GM12878 (cell line): ENCODE data around the gene MYMX. TPM values are rescaled to one million over a fixed set of nuclear protein-coding genes. Genes with fewer than 3 reads are reported as not detected.
A peak's percentile ranks its signal among the peaks of the same experiment; 100 is the strongest.

ENCODE experiments used
- ATAC-seq: fragments of 200-7000 bp; cut with Tn5 transposase; 3 replicates; pipeline ENCODE4 v1.9.1; 2020; ENCODE audit warnings: mild to moderate bottlenecking, moderate library complexity
- BruUV-seq: library from RNA; stranded (reverse); fragments of 400-500 nt; replicated peaks from 2 replicates; lab custom pipeline; 2021; lab: Mats Ljungman, UMichigan
- CTCF ChIA-PET: fragments of 300-600 bp; sonication (Branson Sonifier 250); formaldehyde crosslinking; extraction: SDS; loops from one replicate; lab custom pipeline; 2021; ENCODE audit warnings: inconsistent platforms; lab: Yijun Ruan, JAX
- POLR2A ChIA-PET: fragments of 350-600 bp; formaldehyde crosslinking; extraction: SDS; loops from one replicate; lab custom pipeline; 2021; ENCODE audit warnings: inconsistent platforms; lab: Charles Lee
- RAD21 ChIA-PET: fragments of 300-600 bp; sonication (Branson Sonifier 250); formaldehyde crosslinking; loops from one replicate; lab custom pipeline; 2023; ENCODE audit warnings: antibody characterized with exemption; ENCODE audit not compliant: unreplicated experiment; lab: Charles Lee
- SMC1A ChIA-PET: fragments of 300-600 bp; sonication (Branson Sonifier 250); formaldehyde crosslinking; loops from one replicate; lab custom pipeline; 2023; ENCODE audit not compliant: unreplicated experiment, uncharacterized antibody; lab: Charles Lee
- DNase-seq: peaks from one replicate; pipeline ENCODE4 v3.0.0-alpha.2; 2011; ENCODE audit warnings: low read depth, low spot score
- FAIRE-seq: peaks from 3 replicates; lab custom pipeline; 2011; peaks lifted over from hg19 to GRCh38; lab: Jason Lieb, UNC
- H2AFZ ChIP-seq: 2 replicates; pipeline ENCODE4 v1.6.0; 2011; ENCODE audit warnings: low read depth, low read length, control low read depth; ENCODE audit not compliant: control insufficient read depth
- H3K27ac ChIP-seq: 2 replicates; pipeline ENCODE4 v1.5.1; 2011; ENCODE audit warnings: control low read depth; ENCODE audit not compliant: control insufficient read depth, insufficient read depth
- H3K27me3 ChIP-seq, 2 experiments: replicated peaks in 1 of 2; 2 replicates each; pipeline versions ENCODE4 v1.6.0 to v1.6.1; 2011; ENCODE audit warnings: low read length in 1 of 2; ENCODE audit not compliant: control insufficient read depth in 2 of 2, insufficient read depth in 2 of 2
- H3K36me3 ChIP-seq, 2 experiments: 2 replicates each; pipeline ENCODE4 v1.5.1; 2011; ENCODE audit warnings: low read length in 1 of 2; ENCODE audit not compliant: control insufficient read depth in 2 of 2, insufficient read depth in 2 of 2
- H3K4me1 ChIP-seq: 2 replicates; pipeline ENCODE4 v1.6.1; 2011; ENCODE audit warnings: mild to moderate bottlenecking, low read length, moderate library complexity, mixed read lengths; ENCODE audit not compliant: control insufficient read depth, insufficient read depth
- H3K4me2 ChIP-seq: 2 replicates; pipeline ENCODE4 v1.6.0; 2011; ENCODE audit warnings: control low read depth; ENCODE audit not compliant: control insufficient read depth, insufficient read depth
- H3K4me3 ChIP-seq: fragments of 200-600 bp; sonication (generic); 2 replicates; pipeline ENCODE4 v1.5.1; 2016
- H3K79me2 ChIP-seq: 2 replicates; pipeline ENCODE4 v1.6.0; 2011; ENCODE audit warnings: low read length; ENCODE audit not compliant: control insufficient read depth, insufficient read depth
- H3K9ac ChIP-seq: 2 replicates; pipeline ENCODE4 v1.8.0; 2011; ENCODE audit warnings: low read length, control low read depth, mixed read lengths; ENCODE audit not compliant: control insufficient read depth, insufficient read depth
- H3K9me3 ChIP-seq: replicated peaks from 3 replicates; pipeline ENCODE4 v1.5.1; 2011; ENCODE audit warnings: mild to moderate bottlenecking, low read length; ENCODE audit not compliant: control insufficient read depth, insufficient read depth
- H4K20me1 ChIP-seq: 2 replicates; pipeline ENCODE4 v1.6.0; 2011; ENCODE audit not compliant: control insufficient read depth, insufficient read depth
- ASH2L ChIP-seq: fragments of 300-600, 200-600 bp; sonication (generic); IDR thresholded peaks from 2 replicates; pipeline ENCODE4 v1.6.1; 2017; ENCODE audit warnings: low read depth, mild to moderate bottlenecking, borderline replicate concordance
- BACH1 ChIP-seq: fragments of 450-650 bp; IDR thresholded peaks from 2 replicates; pipeline ENCODE4 v1.6.1; 2017; ENCODE audit warnings: mild to moderate bottlenecking, borderline replicate concordance
- CBX3 ChIP-seq: fragments of 200-600 bp; sonication (generic); IDR thresholded peaks from 2 replicates; pipeline ENCODE4 v1.6.1; 2016; ENCODE audit warnings: low read depth, borderline replicate concordance
- EGR1 ChIP-seq, 2 experiments: IDR thresholded peaks; 1 replicate in 1 of 2; 2 replicates in 1 of 2; pipeline ENCODE4 v1.6.1; 2011 to 2012; ENCODE audit warnings: low read depth in 2 of 2, low read length in 2 of 2, borderline replicate concordance in 1 of 2, mild to moderate bottlenecking in 1 of 2, moderate library complexity in 1 of 2
- ESRRA ChIP-seq: IDR thresholded peaks from 2 replicates; pipeline ENCODE4 v1.6.1; 2012; ENCODE audit warnings: mild to moderate bottlenecking, low read length, improper control_type of control experiment
- ETV6 ChIP-seq, 2 experiments: fragments of 450-650 bp in 1 of 2; IDR thresholded peaks in 1 of 2; conservative IDR thresholded peaks in 1 of 2; 2 replicates each; pipeline ENCODE4 v1.6.1; 2014; ENCODE audit warnings: antibody characterized with exemption in 1 of 2, borderline replicate concordance in 1 of 2, low read depth in 1 of 2, mild to moderate bottlenecking in 1 of 2, moderate library complexity in 1 of 2
- FOXM1 ChIP-seq: IDR thresholded peaks from 2 replicates; pipeline ENCODE4 v1.6.1; 2012; ENCODE audit warnings: low read depth, mild to moderate bottlenecking, inconsistent platforms, low read length, moderate library complexity
- GABPA ChIP-seq: IDR thresholded peaks from 2 replicates; pipeline ENCODE4 v1.6.1; 2014; ENCODE audit warnings: antibody characterized with exemption, low read depth, mild to moderate bottlenecking, inconsistent platforms
- LARP7 ChIP-seq: fragments of 450-650 bp; IDR thresholded peaks from 2 replicates; pipeline ENCODE4 v1.6.1; 2017; ENCODE audit warnings: mild to moderate bottlenecking
- MEF2A ChIP-seq: IDR thresholded peaks from 2 replicates; pipeline ENCODE4 v1.6.1; 2011; ENCODE audit warnings: low read depth, mild to moderate bottlenecking, low read length, moderate library complexity; ENCODE audit not compliant: insufficient read depth
- NFXL1 ChIP-seq: fragments of 450-650 bp; IDR thresholded peaks from 2 replicates; pipeline ENCODE4 v1.6.1; 2017; ENCODE audit warnings: antibody characterized with exemption, mild to moderate bottlenecking, borderline replicate concordance
- POLR2A ChIP-seq: IDR thresholded peaks from 2 replicates; pipeline ENCODE4 v1.6.1; 2011; ENCODE audit warnings: low read depth, mild to moderate bottlenecking, low read length
- POLR2AphosphoS5 ChIP-seq: IDR thresholded peaks from 2 replicates; pipeline ENCODE4 v1.6.1; 2011; ENCODE audit warnings: mild to moderate bottlenecking, low read length, inconsistent platforms
- POU2F2 ChIP-seq: IDR thresholded peaks from 3 replicates; pipeline ENCODE4 v1.6.1; 2011; ENCODE audit warnings: low read depth, mild to moderate bottlenecking, low read length, borderline replicate concordance
- RELA ChIP-seq: fragments of 450-650 bp; IDR thresholded peaks from 2 replicates; pipeline ENCODE4 v1.8.0; 2014; ENCODE audit warnings: borderline replicate concordance; ENCODE audit not compliant: partially characterized antibody
- STAT1 ChIP-seq: fragments of 450-650 bp; conservative IDR thresholded peaks from 2 replicates; pipeline ENCODE4 v1.6.1; 2014; ENCODE audit warnings: antibody characterized with exemption, mild to moderate bottlenecking
- STAT3 ChIP-seq: IDR thresholded peaks from 2 replicates; pipeline ENCODE4 v1.6.1; 2011; ENCODE audit warnings: low read depth, low read length, improper control_type of control experiment
- SUZ12 ChIP-seq: fragments of 200-600 bp; sonication (generic); IDR thresholded peaks from one replicate; pipeline ENCODE4 v1.6.1; 2018; ENCODE audit warnings: antibody characterized with exemption, mild to moderate bottlenecking; ENCODE audit not compliant: unreplicated experiment
- WGBS: methylation state at CpG from one replicate; pipeline ENCODE4 v1.1.6; 2016; ENCODE audit warnings: low lambda C conversion rate; ENCODE audit not compliant: insufficient replicate concordance, insufficient coverage; ENCODE audit errors: missing lambda C conversion rate; 5-methylcytosine and 5-hydroxymethylcytosine counted together
- in situ Hi-C: fragments of 300-500 bp; cut with MboI; formaldehyde crosslinking; loops from 9 replicates; pipeline ENCODE4 v1.14.3; 2018; ENCODE audit warnings: mixed read lengths
- intact Hi-C: fragments of 100-400 bp; cut with micrococcal nuclease; formaldehyde crosslinking; loops from one replicate; pipeline ENCODE4 v1.14.2; 2022; ENCODE audit not compliant: unreplicated experiment
- polyA plus RNA-seq, 11 experiments: library from polyadenylated mRNA; depleted of rRNA in 4 of 11; unstranded in 6 of 11; stranded (reverse) in 5 of 11; fragments of >200 nt; fragmentation: Nextera tagmentation in 4 of 11; fragmentation: Illumina TruSeq in 1 of 11; extraction: Ambion mirVana in 4 of 11; extraction: Trizol in 1 of 11; gene quantifications; 1 replicate in 1 of 11; 2 replicates in 10 of 11; pipeline versions ENCODE4 v1.2.1 to v1.2.3, GENCODE V29; 2011 to 2016; ENCODE audit warnings: inconsistent platforms in 2 of 11, missing spikeins in 2 of 11, low read depth in 1 of 11
- total RNA-seq, 4 experiments: library from RNA; depleted of rRNA in 3 of 4; stranded (reverse); fragments of >200 nt in 3 of 4; fragmentation: Illumina TruSeq in 1 of 4; extraction: Trizol in 1 of 4; gene quantifications; 2 replicates each; pipeline versions ENCODE4 v1.2.1 to v1.2.3, GENCODE V29; 2013 to 2021
- TF ChIP-seq, protein P1 (sequence below): IDR thresholded peaks from 2 replicates; pipeline ENCODE4 v1.6.1; 2012; ENCODE audit warnings: mild to moderate bottlenecking, low read depth, low read length
- TF ChIP-seq, protein P2 (sequence below): IDR thresholded peaks from 2 replicates; pipeline ENCODE4 v1.6.1; 2012; ENCODE audit warnings: low read depth, low read length, improper control_type of control experiment

MYMX gene
- total and polyA plus RNA-seq, 10 of the 15 experiments (the other 5 are each of a cell fraction or from before 2014, with no cell fraction given) = not detected

DNA sequence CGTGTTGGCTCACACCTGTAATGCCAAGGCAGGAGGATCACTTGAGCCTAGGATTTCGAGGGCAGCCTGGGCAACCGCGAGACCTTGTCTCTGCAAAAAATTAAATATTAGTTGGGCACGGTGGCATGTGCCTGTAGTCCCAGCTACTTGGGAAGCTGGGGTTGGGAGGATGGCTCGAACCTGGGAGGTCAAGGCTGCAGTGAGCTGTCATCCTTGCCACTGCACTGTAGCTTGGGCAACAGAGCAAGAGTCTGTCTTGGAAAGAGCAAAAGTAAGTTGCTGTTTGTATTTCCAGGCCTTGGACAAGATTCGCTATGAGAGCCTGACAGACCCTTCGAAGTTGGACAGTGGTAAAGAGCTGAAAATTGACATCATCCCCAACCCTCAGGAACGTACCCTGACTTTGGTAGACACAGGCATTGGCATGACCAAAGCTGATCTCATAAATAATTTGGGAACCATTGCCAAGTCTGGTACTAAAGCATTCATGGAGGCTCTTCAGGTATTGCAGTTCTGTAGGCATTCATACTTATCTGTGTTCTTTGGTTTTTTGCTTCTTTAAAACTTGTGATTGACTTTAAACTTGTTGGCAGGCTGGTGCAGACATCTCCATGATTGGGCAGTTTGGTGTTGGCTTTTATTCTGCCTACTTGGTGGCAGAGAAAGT is 32.5 kb downstream of the MYMX start:
- H4K20me1 ChIP-seq = peaks cover 11% of the 10 kb centered on the region; the same call in 1 of the 2 replicates
- no TSS peak for BruUV-seq
- peak overlapping the region; percentile 58 for H3K4me2 ChIP-seq
- ChIA-PET CTCF (interaction anchor here (1.0 to 7.7 kb wide), 5 partner anchors 12 to 155 kb away, joined by 3 to 39 read pairs (median 6); partner anchors contain the start of gene SLC29A1), POLR2A (interaction anchor here (5.1 to 6.3 kb wide), 2 partner anchors 11 to 28 kb away, joined by 63 to 131 read pairs; partner anchors contain the start of genes SLC29A1 and SLC35B2), SMC1A (interaction anchor here (0.6 to 2.6 kb wide), 2 partner anchors 25 to 42 kb away, joined by 3 to 10 read pairs; no protein-coding TSS in a partner anchor), RAD21 (interaction anchor here (1.2 to 1.4 kb wide), 2 partner anchors 13 to 25 kb away, joined by 3 to 6 read pairs; no protein-coding TSS in a partner anchor)
- H3K27me3 ChIP-seq = no peaks in the 10 kb centered on the region
- 40% methylated on average over 9 of the region's 9 CpGs for WGBS
- peaks cover 74% of the 10 kb centered on the region for H3K79me2 ChIP-seq
- FAIRE-seq = no peak
- H3K4me1 ChIP-seq = peaks cover 7% of the 10 kb centered on the region; the same call in 1 of the 2 replicates
- no peaks in the 10 kb centered on the region for H3K9me3 ChIP-seq
- H3K27ac ChIP-seq = no peak overlapping the region
- in situ Hi-C loops = no loop called here
- peaks cover 28 to 50% of the 10 kb centered on the region in 2 experiments for H3K36me3 ChIP-seq
- no peak for DNase-seq
- TF ChIP-seq SUZ12 (no peak), POLR2A (peak; percentile 47), MEF2A (no peak), GABPA (no peak), POU2F2 (no peak), POLR2AphosphoS5 (peak; percentile 58), NFXL1 (no peak), ETV6 (conservative IDR thresholded peaks at IDR 0.05 in 1 of 2, IDR thresholded peaks at IDR 0.05 in 1 of 2; ENCODE audit: borderline replicate concordance in 1 of 2, low read depth in 1 of 2) (no peak), STAT3 (no peak), FOXM1 (no peak), RELA (no peak), BACH1 (peak; percentile 37; the same call in 1 of the 2 replicates), STAT1 (no peak), LARP7 (no peak), ESRRA (no peak), ASH2L (no peak), EGR1 (IDR thresholded peaks at IDR 0.05; ENCODE audit: borderline replicate concordance in 1 of 2, low read depth in 2 of 2, low read length in 2 of 2) (no peak), CBX3 (no peak)
- TF ChIP-seq, protein P1, sequence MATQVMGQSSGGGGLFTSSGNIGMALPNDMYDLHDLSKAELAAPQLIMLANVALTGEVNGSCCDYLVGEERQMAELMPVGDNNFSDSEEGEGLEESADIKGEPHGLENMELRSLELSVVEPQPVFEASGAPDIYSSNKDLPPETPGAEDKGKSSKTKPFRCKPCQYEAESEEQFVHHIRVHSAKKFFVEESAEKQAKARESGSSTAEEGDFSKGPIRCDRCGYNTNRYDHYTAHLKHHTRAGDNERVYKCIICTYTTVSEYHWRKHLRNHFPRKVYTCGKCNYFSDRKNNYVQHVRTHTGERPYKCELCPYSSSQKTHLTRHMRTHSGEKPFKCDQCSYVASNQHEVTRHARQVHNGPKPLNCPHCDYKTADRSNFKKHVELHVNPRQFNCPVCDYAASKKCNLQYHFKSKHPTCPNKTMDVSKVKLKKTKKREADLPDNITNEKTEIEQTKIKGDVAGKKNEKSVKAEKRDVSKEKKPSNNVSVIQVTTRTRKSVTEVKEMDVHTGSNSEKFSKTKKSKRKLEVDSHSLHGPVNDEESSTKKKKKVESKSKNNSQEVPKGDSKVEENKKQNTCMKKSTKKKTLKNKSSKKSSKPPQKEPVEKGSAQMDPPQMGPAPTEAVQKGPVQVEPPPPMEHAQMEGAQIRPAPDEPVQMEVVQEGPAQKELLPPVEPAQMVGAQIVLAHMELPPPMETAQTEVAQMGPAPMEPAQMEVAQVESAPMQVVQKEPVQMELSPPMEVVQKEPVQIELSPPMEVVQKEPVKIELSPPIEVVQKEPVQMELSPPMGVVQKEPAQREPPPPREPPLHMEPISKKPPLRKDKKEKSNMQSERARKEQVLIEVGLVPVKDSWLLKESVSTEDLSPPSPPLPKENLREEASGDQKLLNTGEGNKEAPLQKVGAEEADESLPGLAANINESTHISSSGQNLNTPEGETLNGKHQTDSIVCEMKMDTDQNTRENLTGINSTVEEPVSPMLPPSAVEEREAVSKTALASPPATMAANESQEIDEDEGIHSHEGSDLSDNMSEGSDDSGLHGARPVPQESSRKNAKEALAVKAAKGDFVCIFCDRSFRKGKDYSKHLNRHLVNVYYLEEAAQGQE = no peak
- TF ChIP-seq, protein P2, sequence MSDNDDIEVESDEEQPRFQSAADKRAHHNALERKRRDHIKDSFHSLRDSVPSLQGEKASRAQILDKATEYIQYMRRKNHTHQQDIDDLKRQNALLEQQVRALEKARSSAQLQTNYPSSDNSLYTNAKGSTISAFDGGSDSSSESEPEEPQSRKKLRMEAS = no peak
- no peak overlapping the region for H2AFZ ChIP-seq
- H3K9ac ChIP-seq = peak overlapping the region; percentile 100
- intact Hi-C loops = no loop called here
- H3K4me3 ChIP-seq = peak overlapping the region; percentile 95
- no peak for ATAC-seq
